Fibroblast of peridontal ligament (primary cell): ENCODE data around the gene FGD2.

Experiments used
- DNase-seq: peaks from one replicate; pipeline ENCODE4 v3.0.0-alpha.2; 2010; ENCODE audit errors: extremely low read depth

The FGD2 gene, protein sequence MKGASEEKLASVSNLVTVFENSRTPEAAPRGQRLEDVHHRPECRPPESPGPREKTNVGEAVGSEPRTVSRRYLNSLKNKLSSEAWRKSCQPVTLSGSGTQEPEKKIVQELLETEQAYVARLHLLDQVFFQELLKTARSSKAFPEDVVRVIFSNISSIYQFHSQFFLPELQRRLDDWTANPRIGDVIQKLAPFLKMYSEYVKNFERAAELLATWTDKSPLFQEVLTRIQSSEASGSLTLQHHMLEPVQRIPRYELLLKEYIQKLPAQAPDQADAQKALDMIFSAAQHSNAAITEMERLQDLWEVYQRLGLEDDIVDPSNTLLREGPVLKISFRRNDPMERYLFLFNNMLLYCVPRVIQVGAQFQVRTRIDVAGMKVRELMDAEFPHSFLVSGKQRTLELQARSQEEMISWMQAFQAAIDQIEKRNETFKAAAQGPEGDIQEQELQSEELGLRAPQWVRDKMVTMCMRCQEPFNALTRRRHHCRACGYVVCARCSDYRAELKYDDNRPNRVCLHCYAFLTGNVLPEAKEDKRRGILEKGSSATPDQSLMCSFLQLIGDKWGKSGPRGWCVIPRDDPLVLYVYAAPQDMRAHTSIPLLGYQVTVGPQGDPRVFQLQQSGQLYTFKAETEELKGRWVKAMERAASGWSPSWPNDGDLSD

GRCh38 chr6:37005061-37005810 lies at the start of gene FGD2:
Gene FGD2 (plus strand): TSS chr6:37005655. CDS start chr6:37005818, 163 bp downstream.
- DNase-seq: no peak

- DNase-seq: no peak
These were observed 49.6 kb upstream of the FGD2 start for GRCh38 chr6:36955671-36956445.

DNA sequence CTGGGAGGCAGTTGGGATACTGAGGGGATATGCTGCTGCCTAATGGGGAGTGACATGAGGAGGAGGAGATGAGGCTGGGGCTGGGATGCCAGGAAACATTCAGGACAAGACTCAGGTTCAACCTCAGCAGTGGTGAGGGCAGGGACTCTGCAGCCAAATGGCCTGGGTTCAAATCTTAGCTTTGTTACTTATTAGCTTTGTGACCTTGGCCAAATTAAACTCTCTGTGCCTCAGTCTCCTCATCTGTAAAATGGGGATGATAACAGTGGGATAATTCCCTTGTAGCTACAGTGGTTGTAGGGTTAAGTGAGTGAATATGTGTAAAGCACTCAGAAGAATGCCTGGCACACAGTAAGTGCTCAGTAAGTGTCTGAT lies 49.0 kb upstream of the FGD2 start:
- no peak for DNase-seq

- no peak for DNase-seq
These were observed 47.6 kb upstream of the FGD2 start for GRCh38 chr6:36957773-36958271.

DNA sequence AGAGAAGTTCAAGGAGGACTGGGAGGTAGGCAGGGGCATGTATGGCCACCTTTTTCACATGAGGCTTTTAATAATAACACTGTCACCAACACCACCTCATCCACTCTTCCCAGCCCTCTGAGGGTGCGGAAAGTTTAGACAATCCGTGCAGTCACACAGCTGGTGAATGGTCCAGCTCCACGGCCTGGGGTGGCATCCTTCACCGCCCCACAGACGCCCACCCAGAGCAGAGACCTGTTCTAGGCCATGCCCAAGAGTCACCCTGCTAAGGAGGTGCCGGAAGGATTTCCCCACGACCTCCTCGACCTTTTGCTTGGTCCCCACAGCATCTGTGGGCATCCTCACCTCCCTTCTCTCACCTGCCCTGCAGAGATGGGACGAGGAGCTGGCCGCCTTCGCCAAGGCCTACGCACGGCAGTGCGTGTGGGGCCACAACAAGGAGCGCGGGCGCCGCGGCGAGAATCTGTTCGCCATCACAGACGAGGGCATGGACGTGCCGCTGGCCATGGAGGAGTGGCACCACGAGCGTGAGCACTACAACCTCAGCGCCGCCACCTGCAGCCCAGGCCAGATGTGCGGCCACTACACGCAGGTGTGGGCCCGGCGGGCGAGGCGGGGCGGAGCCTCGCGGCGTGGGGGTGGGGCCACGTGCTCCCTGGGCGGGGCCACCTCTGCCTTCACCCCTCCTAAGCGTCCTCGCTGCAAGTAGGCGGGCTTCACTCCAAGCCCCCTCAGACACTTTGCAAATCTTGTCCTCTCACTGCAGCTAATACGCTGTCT lies 46.5 kb upstream of the FGD2 start:
- no peak for DNase-seq

GRCh38 chr6:36959555-36960250 lies 45.8 kb upstream of the FGD2 start:
- no peak for DNase-seq

GRCh38 chr6:36961441-36962435 lies 43.7 kb upstream of the FGD2 start:
- DNase-seq: no peak

DNA sequence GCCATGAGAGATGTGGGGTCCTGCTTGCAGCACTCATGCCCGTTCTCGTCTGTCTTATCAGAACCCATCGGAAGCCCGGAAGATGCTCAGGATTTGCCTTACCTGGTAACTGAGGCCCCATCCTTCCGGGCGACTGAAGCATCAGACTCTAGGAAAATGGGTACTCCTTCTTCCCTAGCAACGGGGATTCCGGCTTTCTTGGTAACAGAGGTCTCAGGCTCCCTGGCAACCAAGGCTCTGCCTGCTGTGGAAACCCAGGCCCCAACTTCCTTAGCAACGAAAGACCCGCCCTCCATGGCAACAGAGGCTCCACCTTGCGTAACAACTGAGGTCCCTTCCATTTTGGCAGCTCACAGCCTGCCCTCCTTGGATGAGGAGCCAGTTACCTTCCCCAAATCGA lies 42.6 kb upstream of the FGD2 start:
- peak; percentile 23 for DNase-seq

DNA sequence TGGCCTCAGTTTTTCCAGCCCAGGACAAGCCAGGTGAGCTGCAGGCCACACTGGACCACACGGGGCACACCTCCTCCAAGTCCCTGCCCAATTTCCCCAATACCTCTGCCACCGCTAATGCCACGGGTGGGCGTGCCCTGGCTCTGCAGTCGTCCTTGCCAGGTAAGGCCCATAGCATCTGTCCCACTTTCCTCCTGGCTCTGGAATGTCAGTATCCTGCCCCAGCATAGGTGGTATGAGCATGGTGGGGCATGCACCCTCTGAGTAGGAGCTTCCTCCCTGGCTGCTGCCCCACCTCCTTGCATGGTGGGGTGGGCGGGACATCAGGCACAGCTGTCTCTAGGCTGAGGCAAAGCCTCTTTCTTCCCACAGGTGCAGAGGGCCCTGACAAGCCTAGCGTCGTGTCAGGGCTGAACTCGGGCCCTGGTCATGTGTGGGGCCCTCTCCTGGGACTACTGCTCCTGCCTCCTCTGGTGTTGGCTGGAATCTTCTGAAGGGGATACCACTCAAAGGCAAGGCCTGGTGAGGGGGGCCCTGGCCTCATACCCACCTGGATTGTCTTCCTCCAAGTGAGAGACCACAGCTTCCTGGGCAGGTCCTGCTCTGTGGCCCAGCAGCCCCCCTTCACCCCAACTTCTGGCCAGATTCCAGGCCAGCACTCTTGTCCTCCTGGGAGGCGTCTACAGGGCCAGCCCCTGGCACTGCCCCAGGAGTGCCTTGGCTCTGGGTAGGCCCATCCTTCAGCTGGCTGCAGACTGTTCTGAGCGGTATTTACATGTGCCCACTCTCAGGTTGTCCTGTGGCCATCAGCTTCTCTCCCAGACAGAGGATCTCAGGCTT lies 41.8 kb upstream of the FGD2 start:
- DNase-seq: no peak

GRCh38 chr6:36964349-36964748 lies 41.1 kb upstream of the FGD2 start:
- DNase-seq: no peak

DNA sequence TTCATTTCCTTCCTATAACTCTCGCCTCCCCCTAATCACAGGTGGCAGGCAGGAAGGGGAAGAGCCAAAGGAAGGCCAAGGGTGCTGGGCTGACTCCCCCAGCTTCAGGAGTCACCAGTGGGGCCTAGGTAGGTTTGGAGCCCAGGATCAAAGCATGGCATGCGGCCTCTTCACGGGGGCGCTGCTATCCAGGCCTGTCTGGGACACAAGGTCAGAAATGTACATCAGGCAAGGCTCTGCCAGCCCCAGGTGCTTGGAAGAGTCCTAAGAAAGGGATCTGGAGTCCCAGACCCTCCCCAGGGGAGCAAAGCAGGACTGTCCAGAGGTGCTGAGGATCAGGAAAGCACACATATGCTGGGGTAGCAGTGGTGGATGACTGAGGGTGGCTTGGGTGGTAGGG lies 40.5 kb upstream of the FGD2 start:
- no peak for DNase-seq

GRCh38 chr6:36967301-36967700 lies 38.2 kb upstream of the FGD2 start:
- no peak for DNase-seq

- no peak for DNase-seq
These were observed 37.7 kb upstream of the FGD2 start for GRCh38 chr6:36967757-36968156.

DNA sequence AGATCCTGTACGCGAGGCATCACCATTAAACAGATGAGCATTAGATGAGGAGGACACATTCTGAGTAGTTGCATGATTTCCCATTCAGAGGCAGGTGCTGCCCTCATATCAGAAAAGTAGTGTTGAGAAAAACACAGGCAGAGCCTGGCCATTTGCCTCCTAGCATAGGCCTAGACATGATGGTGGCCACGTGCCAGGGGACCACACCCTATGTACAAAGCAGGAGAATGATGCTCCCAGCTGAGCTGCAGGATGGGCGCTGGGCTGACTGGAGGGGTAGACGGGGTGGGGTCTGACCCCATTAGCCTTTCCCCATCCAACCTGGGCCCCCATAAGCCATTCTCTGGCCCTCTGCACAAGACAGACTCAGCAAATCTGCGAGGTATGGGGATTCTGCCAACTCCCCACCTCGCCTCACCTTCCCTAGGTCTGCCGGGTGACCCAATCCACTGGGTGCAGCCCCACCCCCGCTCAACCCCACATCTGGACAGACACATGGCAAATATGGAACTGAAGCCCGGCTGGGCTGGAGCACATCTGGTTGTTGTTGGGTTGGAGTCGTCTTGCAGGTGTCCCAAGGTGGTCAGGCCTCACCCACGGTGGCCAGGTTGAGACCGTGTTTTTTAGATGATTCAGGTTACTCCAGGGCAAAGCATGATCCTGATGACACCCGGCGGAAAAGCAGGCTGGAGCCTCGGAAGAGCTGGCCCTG lies 37.0 kb upstream of the FGD2 start:
- no peak for DNase-seq

DNA sequence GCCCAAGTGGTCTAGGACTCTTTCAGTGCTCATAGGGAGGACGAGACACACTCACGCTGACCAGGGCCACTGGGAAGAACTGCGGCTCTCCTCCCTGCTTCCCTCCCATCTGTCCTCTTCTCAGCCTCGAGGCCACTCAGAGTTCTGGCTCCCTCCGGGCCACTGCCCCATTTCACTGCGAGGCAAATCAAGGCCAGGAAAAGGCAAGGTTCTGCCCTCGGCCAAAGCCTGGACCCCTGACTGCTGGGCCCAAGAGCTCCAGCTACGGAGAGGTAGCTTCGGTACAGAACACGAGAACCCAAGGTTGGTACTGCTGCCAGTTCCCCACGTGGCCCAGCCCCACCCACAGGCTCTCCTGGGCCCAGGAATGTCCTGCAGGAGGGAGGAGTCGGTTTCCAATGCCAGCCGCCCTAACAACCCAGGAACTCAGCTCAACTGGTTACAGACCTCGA lies 36.2 kb upstream of the FGD2 start:
- DNase-seq: no peak

GRCh38 chr6:36969988-36970891 lies 35.2 kb upstream of the FGD2 start:
- no peak for DNase-seq
